Right lobe of liver (tissue), 4 donors: ENCODE results near the gene ZSCAN18.

Experiments
- CTCF ChIP-seq, 4 donors: fragments of 200-600 bp in 3 of 4; fragments of 450-650 bp in 1 of 4; IDR thresholded peaks; one replicate each; pipeline versions ENCODE4 v1.5.1 to v1.8.0; 2016 to 2022; ENCODE audit warnings: antibody characterized with exemption in 4 of 4, mild to moderate bottlenecking in 2 of 4
- POLR2A ChIP-seq: fragments of 450-650 bp; IDR thresholded peaks from one replicate; pipeline ENCODE4 v1.6.1; 2017; ENCODE audit warnings: antibody characterized with exemption, mild to moderate bottlenecking
- donor health status: DM: no; HTN: no; CAD: no.
- donor health status: DM: no; HTN: no; CAD: no.
- donor health status: DM: no; HTN: yes; CAD: no.

- TF ChIP-seq CTCF (IDR thresholded peaks at IDR 0.05), result no peak
- TF ChIP-seq POLR2A, result no peak
Measured at GRCh38 chr19:58060231-58060630, 37.8 kb downstream of the ZSCAN18 start.
